SKM-1 treated with dmso at 0.1 percent for 144 hours (cell line): ENCODE results near the gene FSTL1.

Experiments used
- DNase-seq: peaks from one replicate; lab custom pipeline; 2025; ENCODE audit not compliant: unreplicated experiment; lab: John Stamatoyannopoulos, UW

Gene FSTL1

DNA sequence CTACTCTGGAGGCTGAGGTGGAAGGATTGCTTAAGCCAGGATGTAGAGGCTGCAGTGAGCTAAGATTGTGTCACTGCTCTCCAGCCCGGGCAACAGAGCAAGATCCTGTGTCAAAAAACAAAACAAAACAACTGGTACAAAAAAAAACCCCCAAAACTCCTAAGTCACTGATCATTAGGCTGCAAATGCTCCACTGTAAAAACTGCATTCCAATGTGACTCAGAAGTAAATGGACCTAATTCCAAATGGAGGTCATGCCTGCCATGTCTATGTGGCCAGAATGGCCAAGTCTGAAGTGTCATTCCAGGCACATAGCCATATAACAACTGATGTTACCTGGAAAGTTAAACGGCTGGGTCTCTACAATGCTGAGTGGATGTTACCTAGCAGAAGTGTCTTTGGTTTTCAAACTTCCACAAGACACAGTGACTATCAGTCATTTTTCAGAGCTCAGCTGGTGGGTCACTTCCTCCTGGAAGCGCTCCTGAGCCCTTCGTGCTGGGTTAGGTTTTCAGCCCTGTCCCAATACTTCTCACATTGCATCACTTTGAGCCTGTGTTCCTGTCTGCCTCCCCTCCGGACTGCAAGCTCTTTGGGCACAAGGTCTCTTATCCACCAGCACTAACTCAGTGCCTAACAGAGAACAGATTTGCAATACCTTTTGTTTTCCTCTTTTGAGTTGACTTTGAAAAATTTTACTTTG lies 10.6 kb downstream of the FSTL1 start:
- DNase-seq, result peak; percentile 75

DNA sequence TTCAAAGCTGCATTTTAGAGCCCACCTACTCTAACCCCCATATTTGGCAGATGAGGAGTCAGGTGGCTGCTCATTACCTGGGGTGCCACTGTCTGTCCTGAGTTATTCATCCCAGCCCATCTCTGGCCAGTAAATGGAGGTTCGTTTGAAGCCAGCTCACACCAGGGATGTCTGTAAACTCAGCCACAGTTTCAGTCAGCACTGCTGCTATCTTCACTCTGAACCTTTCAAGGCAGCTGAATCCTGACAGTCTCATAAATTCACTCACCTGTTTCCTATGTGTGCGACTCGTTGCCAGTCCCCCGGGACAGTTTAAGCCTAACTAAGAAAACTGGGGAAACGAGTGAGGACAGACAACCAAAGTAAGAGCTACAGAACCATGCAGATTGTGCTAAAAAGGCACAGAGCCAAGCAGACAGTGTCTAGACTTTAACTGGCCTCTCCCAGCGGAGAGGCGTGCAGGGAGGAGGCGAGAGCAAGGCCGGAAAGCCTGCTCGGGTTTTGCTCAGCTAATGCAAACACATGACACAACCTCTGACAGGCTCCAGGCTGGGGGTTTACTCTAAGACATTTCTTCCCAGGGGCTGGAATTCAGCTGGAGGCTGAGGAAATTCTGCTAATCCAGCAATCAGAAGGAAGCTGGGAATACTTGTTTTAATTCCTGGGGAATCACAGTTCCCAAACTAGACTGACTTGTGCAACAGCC lies 12.0 kb downstream of the FSTL1 start:
- no peak for DNase-seq

- DNase-seq, result no peak
Measured at GRCh38 chr3:120438216-120438615, 12.6 kb downstream of the FSTL1 start.

DNA sequence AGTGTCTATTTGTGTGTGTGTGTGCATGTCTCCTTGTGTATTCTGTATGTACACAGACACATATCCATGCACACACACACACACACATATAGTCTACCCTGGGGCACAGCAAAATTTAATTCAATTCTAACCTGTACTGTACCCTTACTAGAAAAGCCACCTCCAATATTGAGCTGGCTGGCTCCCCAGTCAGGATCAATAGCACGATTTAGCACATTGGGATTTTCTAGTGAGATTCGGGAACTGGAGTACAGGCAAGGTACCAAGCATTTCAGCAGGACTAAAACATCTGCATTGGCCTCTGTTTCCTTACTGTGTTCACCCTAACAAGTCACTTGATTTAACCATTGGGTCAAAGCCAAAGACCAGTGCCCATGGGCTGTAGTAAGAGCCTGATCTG lies 13.2 kb downstream of the FSTL1 start:
- no peak for DNase-seq

GRCh38 chr3:120436523-120437050 lies 14.2 kb downstream of the FSTL1 start:
- no peak for DNase-seq

- no peak for DNase-seq
Measured at GRCh38 chr3:120435621-120436020, 15.2 kb downstream of the FSTL1 start.

DNA sequence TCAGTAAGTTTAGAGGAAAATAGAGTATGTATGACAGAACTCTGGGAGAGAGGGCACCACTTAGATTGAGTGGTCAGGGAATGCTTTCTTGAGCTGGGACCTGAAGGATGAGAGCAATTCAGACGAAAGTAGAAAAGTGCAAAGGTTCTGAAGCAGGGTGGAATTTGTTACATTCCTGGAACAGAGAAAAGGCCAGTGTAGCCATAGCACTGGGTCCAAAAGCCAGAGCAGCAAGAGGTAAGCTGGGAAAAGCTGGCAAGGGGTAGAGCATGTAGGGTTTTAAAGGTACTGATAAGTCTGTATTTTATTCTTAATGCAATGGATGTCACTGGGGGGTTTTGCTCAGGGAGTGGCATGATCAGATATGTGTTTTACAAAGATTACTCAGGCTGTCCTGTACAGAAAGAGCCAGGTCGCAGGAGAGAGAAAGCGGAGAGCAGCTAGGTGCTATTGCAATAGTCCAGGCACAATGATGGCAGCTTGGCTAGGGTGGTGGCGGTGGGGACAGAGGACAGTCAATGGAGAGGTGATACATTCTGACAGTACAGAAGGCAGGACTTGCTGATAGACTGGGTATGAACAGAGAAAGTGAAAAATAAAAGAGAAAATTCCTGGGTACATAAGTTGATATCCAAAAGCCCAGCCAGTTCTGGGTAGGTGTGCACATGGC lies 17.0 kb downstream of the FSTL1 start:
- no peak for DNase-seq

DNA sequence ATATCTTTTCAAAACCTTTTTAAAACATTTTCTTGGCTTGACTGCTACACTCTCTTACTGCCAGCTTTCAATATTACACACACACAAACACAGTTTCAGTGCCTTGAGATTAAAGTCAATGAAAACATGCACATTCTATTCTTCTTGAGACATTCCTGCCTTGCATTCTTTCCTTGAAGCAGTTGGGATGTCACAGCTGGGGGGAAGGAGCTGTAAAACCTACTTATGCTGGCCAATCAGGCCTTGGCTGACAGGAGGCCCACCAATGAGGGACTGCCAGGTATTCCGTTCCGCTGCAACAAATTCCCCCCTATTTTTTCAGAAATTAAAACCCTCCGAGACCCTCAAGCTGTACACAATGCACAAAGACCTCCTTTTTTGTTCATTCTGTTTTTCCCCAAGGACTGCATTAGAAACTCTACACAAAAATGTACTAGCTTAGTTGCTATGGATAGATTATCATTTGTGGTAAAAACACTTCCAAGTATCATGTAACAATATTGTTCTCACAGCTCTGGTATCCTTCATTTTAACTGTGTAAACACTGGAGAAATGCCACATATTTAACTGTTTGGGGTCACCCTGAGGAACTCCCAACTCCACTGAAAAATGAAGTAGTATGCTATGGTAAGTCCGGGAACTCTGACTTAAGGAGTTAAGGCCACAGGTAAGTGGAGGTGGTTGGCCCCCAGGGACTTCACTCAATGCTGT lies 18.5 kb downstream of the FSTL1 start:
- no peak for DNase-seq

- no peak for DNase-seq
Measured at GRCh38 chr3:120429921-120430361, 20.9 kb downstream of the FSTL1 start.

DNA sequence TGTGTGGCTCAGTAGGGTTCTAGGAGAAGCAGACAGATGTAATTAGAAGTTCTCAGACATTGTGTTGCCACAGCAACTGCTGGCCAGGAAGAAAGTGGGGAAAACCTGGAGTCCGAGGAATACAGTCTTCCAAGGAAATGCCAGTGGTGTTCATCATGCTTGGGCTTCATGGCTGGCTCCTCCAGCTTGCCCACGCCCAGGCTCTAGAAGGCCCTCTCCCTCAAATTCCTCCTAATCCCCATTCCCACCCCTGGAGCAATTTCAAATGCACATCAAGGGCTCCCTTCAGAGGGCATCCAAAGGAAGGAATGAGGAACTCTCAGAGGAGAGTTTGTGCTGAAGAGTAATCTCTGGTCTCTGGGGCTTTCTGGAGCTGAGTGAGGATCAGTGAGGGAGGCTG lies 21.9 kb downstream of the FSTL1 start:
- no peak for DNase-seq

GRCh38 chr3:120427201-120427600 lies 23.6 kb downstream of the FSTL1 start:
- DNase-seq, result no peak

DNA sequence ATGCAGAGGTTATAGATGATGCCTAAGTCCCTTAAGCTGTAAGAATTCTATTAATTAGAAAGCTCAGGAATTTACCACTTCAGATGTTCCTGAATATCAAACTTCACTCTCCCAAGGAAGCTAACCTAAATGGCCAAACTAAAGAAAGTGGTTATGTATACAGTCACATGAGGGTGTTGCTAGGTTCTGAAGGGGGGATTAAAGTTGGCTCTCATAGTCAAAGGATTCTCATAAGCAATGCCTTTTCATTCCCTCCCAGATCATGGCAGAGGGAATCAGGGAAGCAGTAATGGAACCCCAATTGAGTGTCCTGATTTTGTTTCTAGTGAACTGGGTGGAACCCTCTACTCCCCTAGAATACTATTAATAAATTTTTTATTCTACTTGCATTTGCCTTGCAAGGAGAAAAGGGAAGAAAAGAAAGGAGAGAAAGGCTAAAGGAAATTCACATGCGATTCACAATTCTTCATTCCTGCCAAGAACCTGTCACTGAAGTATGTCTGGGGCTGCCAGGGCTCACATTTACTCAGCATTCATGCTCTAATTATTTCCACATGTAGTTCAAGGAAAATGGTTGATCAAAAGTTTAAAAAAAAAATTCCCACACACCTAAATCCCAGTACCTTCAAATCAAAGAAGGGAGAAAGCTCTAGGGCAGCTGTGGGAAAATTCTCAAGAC lies 25.1 kb downstream of the FSTL1 start:
- DNase-seq, result no peak

DNA sequence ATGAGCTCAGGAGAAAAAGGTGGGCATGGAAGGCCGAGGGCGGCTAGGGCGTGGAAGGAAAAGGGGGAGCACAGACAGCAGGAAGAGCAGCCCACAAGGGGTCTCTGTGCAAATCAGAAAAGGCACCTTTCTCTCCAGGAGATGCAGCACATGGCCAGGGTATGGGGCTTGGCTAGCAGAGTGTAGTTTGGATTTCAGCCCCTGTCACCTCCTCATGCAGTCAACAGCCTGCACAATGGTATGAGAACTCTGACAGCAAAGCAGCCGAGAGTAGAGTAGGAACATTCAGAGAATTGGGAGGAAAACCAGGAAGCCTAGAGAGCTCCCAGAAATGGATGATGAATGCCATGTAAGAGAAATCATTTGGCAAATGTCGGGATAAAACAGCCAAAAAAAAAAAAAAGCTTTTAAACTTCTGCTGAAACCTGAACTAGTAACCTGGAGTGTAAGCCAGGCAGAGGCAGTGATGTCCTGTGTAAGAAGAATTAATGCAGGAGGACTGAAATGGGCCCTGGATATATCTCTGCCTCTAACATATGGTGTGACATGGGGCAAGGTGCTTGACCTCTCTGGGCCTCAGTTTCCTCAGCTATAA lies 25.7 kb downstream of the FSTL1 start:
- DNase-seq, result no peak

- no peak for DNase-seq
Measured at GRCh38 chr3:120424506-120424905, 26.3 kb downstream of the FSTL1 start.

- no peak for DNase-seq
Measured at GRCh38 chr3:120423432-120423831, 27.4 kb downstream of the FSTL1 start.

GRCh38 chr3:120421926-120422325 lies 28.9 kb downstream of the FSTL1 start:
- no peak for DNase-seq

DNA sequence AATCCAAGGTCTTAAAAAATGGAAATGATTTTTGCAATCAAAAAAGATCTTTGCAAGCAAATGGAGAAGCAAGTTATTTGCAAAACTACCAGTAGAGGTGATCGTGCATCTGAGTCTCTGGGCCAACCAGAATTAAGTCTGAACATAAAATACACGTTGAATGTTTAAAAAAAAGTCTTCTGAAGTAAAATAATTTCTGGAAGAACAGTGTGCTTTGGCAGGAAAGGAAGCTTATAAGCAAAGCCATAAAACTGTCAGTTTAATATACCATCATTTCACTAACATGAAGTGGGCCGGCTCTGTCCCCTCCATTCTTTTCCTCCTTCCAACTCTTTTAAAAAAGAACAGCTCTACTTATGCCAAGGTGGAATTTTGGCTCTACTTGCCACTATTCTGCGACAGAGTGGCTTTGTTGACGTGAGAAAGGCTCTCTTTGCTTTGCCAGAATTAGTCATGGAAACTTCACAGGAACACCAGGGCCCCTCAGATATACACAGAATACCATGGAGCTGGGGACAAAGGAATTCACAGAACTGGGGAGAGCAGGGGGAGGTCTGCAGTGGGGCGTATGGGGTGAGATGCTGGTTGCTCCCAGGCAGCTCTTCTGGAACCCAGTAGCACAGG lies 29.8 kb downstream of the FSTL1 start:
- DNase-seq, result no peak

DNA sequence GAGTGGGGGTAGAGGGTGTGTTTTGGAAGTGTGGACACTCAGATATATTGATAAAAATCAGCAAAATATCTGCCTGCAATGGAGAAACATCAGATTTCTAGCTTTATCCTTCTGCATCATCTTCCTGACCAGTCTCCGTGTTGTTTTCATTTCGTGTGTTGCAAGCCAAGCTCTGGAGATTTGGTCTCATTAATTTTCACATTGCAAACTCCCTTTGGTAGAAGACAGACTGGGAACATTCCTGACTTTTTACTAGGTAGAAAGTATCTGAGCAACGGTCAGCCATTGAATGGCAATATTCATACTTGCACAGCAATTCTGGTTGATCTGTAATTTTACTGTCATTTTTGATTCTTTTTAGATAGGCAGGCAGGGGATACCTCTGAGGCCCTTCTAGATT lies 30.4 kb downstream of the FSTL1 start:
- no peak for DNase-seq

- DNase-seq, result no peak
Measured at GRCh38 chr3:120419797-120420196, 31.0 kb downstream of the FSTL1 start.
